COLO668 (cell line): Measurements from ENCODE around the gene FHIT.
A peak's percentile ranks its signal among the peaks of the same experiment; 100 is the strongest.

Experiments used
- DNase-seq: peaks from one replicate; lab custom pipeline; 2025; ENCODE audit not compliant: unreplicated experiment; lab: John Stamatoyannopoulos, UW

Gene FHIT

DNA sequence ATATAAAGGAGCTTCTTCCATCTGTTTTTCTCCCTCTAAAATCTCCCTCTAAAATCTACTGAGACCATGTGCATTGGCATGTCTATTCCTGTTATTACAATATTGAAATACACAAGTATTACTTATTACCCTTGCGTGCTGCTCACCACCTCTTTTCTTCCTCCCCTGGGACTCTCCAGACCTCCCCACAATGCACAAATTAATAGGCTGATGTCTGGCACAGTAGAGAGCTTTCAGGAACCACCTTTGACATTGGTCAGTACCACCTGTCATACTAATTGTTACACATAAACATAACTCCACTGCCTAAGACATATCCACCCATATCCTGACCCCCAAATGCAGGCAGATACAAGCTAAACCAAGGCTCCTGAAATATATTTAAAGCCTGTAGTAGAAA, 722.6 kb downstream of the FHIT start:
- DNase-seq = no peak

DNA sequence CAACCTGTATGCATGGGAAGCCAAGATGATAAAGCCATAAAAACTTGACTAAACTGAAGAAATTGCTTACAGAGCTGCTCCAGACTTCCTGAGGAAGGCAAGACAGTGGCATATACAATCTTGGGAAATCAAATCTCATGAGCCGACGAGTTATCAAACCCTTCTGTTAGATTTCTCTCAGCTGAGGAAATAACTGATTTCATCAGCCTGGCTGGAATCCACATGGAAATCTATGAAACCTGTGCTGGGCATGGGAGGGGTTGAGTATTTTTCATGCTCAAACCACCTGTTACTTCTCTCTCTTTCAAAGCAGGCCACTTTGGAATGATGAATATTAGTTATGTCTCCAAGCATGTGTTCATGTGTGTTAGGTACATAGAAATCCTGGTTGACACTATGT, 727.7 kb downstream of the FHIT start:
- DNase-seq = no peak

DNA sequence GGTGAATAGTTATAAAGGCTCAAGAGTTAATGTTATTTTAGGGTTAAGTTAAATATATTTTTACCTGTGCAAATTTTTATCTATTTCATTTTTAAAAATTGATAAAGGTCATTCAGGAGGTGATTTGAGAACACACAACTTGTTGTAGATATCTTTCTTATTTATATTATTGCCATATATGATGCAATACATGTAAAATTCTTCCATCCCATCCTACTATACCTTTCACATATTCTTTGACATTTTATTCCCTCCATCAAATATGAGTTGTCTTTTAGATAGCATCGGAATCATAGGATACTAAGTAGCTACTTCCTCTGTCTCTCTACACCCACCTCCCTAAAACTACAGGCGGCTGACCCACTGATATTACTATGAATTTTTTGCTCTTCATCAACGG, 734.1 kb downstream of the FHIT start:
- no peak for DNase-seq

DNA sequence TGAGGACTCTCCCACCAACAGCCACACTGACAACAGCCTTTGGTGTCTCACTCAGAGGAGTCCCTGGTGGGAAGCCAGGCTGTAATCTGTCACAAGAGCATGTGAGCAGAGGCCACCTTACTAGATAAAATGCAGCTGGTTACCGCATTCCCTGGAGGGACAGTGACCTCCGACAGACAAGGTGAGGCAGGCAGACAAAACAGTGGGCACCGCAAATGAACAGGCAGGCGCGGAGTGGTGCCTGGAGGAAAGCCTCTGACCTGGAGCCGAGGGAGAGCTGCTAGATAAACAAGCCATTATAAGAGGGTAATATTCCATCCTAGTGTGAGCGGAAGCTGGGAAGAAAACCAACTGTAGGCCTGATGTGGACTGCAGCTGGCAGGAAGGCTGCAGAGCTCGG, 736.4 kb downstream of the FHIT start:
- DNase-seq = no peak

DNA sequence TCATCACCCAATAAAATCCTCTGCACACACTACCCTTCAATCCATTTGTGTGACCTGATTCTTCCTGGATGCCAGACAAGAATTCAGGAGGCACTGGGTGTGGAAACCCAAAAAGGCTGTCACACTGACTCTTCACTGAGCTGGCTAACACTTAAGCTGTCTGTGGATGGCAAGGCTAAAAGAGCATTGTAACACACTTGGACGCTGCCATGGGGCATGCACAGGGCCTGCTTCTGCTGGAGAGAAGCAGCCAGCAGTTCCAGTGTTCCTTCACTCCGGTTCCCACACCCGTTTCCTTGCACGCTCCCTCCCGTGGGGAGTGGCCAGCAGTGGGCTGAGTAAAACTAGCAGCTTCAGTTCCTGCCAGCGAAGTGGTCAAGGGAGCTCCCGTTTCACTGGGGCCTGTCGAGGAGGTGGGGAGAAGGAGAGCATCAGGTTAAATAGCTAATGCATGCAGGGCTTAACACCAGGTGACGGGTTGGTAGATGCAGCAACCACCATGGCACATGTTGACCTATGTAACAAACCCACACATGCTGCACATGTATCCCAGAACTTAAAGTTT, 737.1 kb downstream of the FHIT start:
- no peak for DNase-seq

DNA sequence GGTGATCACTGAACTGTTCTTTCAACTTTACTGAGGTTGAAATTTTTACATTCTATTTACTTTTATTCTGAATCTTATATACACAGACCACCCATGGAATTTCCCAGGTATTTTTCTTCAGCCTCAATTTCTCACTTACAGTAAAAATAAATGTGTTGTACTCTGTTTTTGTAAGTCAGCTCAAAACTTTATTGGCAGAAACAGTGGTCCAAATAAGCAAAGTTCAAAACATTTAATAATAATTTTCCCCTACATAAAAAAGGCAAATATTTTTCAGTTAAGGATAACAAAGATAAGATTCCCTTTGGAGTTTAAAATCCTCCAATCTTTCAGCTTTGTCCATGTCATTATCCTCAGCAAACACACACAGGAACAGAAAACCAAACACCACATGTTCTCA, 738.0 kb downstream of the FHIT start:
- no peak for DNase-seq

DNA sequence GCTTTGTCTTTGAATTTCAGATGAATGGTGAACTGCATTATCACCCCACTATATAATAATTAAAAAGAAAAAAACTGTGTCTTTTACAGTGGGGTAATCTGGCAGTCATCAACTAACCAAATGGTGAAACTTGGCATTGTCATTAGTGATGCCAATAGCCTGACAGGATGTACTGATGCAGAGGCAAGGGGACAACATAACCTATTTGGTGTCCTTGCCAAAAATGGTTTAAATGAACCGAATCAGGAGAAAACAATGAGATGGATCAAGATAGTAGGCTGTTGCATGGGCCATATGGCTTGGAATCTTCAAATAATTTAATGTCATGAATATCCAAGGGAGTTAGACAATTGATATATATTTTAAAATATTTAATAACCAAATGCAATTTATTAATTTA, 738.7 kb downstream of the FHIT start:
- DNase-seq = no peak

DNA sequence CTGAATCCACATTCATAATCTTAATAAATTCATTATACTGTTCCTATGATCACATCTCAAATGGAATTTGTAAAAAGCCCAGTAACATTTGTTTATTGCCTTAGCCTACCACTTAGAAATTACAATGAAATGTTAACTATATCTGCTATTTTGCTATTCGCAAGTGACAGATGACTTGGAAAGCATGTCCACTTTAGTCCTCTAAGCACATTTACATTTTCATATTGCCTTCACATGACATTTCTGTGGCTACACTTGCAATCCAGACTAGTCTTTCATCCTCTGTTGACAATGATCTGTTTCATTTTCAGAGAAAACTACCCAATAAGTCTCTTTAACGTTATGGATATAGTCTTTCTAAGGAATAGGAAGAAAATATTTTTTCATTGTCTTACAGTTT, 741.8 kb downstream of the FHIT start:
- no peak for DNase-seq

DNA sequence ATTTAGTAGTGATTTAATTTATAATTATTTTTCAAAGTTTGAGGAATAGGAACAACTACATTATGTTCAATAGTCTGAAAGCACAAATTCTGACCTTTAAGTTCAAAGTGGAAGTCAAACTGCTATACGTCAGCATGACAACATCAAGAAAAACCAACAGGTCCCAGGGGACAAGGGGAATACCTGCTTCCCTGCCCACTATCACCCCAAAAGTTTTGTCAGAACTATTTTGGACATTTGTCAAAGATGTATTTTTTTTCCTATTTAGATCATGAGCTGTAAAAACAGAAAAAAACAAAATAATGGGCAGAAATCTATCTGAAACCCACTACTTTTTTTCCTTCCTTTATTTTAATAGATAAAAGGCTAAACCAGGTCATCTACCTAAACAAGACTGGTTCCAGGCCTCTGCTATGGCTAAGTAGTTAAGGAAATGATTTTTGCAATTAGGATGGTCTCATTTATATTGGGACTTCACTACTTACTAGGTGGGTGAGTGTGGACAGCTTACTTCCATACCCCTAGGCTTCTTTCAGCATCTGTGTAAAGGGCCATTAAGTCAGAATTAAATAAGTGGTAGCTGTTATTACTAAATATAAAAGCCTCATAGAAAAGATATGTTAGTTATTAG, 746.3 kb downstream of the FHIT start:
- DNase-seq = no peak

DNA sequence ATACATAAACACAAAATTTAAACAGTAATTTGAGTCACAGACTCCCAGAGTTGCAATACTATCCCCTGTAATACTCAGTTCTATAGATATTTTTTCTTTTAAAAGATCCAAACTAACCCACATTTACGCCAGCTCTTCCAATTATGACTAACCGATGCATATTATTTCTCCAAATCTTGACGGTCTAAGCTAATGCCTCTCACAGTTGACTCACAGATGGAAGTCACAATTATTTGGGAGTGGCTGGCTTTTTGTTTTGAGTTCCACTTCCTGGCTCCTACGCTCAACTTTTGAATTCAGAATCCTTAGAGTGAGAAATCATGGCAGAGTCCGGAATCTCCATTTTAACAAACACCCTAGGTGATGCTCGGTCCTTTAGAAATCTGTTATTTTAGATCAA, 749.9 kb downstream of the FHIT start:
- no peak for DNase-seq

DNA sequence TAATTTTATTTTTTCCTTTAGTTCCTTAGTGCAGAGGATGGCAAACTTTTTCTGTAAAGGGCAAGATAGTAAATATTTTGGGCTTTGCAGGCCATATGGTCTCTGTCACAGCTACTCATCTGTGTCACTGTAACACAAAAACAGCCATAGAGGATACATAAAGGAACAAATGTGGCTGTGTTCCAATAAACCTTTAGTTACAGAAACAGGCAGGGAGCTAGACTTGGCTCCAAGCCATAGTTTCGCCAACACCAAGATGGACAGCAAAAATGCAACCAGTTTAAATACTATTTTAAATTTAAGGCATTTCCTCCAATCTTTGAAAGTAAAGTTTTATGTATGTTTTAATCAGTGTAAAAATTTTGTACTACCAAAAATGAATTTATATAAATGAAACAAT, 753.4 kb downstream of the FHIT start:
- DNase-seq = peak; percentile 30

DNA sequence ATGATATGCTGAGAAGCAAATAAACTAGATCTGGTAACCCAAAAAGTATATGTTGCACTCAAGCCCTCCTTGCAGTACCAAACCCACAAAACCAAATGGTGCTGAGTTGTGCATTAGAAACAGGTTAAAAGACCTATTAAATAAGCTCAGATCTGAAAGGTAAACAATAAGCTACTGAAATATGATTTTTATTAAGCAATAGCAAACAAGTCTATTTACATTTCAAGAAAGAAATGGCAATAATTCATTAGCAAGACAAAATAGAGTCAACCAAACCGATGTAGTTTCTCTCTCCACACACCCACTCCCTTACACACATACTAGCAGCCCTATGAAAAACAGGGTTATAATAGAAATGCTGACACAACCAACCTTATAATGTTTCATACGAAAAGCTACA, 760.3 kb downstream of the FHIT start:
- DNase-seq = no peak

DNA sequence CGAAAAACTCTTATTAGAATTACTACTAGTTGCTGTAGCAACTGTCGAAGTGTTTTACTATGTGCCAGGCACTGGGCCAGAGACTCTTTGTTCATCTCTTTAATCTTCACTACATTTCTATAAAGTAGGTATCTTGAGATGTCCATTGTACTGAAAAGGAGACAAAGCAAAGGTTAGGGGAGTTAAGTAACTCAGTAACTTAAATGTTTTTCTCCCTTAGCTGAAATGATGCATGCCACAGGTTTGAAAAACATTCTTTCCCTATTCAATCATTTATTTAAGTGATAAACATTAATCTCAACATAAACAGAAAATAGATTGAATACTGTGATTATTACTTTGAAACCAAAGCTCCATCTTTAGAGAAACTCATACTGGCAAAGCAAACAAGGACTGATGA, 776.2 kb downstream of the FHIT start:
- DNase-seq = no peak

DNA sequence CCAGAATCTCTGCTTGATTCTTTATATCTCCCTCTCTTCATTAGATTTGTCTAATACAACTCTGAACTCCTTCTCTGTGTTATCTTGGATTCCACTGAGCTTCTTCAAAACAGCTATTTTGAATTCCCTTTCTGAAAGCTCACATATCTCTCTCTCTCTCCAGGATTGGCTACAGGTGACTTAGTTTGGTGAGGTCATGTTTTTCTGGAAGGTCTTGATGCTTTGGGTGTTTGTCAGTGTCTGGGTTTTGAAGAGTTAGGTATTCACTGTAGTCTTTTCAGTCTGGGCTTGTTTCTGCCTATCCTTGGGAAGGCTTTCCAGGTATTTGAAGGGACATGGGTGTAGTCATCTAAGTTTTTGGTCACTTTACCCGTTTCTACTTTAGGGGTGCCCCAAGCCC, 781.8 kb downstream of the FHIT start:
- DNase-seq = no peak

DNA sequence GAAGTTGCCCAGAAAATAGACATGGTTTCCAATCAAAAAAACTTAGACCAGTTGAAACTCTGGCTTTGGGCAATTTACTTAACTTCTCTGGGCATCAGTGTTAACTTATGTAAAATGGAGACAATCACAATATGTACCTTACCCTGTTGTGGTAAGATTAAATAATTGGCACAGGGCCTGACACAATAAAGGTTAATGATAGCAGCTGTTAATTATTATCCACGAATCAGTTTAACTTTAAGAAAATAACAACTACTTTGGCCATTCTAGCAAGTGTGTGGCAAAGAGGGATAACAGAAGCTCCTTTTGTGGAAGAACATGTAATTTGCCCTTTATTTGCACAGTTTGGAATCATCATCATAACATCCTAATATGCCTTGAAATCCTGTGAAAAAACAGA, 787.6 kb downstream of the FHIT start:
- no peak for DNase-seq

DNA sequence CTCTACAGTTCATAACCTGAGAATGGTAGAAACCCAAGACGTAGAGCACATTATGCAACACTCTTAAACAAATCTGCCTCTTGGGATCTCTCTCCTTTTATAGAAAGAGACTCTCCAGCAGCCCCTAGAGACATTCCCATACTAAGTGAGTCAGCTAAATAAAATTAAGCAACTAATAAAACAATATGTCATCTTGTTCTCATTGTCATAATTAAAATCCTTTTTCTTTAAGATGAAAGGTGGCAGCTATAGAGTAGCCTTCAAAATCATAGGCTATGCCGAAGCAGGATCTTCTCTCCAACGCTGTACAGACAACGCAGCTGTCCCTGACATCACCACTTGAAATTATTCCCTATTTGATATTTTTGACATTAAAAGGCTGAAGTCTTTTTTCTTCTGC, 790.0 kb downstream of the FHIT start:
- no peak for DNase-seq

DNA sequence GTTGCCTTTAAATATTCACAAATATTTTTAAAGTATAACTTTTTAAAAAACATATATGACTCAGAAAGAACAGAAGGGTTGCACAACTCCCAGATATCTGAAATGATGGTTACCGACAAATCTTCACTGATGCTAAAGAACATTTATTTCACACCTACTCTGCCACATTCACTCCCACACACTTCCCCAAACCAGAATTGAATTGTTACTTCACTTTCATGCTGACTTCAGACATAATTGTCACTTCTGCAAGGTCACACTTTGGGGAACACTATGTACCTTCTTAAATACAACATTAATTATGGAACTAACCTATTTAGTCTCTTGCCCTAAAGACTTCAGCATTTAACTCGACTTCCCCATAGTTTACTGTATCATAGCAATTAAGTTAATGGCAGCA, 795.1 kb downstream of the FHIT start:
- DNase-seq = no peak

DNA sequence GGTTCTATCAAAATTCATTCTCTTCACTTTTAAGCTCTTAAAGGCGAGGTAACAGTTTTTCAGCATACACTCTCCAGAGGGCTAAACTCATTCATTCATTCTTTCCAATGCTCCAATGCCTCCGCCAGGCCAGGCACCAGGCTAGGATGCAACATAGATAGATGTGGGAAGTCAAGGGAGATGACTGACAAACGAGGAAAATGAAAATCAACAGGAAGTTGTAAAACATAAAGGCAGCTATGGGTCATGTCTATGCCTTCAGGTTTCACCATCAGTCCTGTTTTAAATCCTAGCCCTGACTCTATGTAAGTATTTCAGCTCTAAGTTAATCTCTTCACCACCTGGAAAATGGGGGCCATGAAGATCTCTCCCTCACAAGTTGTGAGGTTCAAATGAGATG, 797.9 kb downstream of the FHIT start:
- no peak for DNase-seq

DNA sequence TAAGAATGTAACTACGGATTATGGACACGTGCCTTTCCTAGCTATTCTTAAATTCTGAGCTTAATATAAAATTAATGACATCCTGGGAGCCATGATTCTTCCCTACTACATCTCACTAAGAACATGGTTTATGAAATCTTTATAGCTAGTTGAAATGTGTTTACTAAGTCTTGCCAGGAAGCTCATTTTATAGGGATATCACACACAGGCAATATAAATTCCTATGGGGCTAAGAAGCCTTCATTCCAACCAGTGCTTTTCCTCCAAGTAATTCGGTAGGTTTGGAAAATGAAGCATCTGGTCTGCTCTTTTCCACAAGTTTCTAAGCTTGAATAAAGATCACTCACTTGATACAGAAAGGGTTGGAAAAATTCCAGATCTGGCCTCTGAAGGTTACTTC, 802.6 kb downstream of the FHIT start:
- DNase-seq = no peak

DNA sequence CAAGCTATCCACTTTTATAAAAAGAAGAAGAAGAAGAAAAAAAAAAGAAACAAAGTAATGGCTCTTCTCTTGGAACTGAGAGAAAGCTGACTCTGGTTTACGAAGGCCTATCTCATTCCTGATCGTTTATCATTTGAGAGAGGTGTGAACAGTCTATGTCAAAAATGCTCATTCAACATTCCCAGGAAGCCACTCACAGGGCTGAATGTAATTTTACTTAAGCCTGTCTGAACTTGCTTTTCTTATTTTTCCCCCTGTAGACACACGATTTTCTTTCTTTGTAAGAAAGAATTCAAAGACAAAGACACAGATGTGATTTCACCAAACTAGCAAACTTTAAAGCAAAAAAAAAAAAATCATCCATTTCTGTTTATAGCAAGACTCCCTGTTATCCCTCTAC, 805.8 kb downstream of the FHIT start:
- DNase-seq = no peak

DNA sequence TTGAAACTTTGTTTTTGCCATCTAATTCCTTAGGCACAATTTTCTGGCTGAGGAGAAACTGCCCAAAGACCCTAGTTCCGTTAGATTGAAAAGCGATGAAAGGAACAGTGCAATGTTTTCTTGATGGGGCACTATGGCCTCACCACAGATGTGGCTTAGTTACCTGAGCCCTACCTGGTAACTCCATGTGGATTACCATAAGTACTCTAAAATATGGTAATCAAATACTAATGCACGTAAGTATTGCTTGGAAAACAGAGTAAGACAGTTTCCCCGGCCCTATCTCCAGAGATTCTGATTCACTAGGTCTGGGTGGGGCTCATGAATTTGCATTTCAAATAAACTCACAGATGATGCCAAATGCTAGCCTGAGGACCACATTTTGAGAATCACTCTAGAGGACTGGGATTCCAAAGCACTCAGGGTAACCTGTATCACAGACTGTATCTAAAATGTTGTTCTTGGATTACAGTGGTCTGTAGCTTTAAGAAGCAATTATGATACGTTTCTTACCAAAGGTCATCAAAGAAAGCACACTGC, 806.3 kb downstream of the FHIT start:
- no peak for DNase-seq

DNA sequence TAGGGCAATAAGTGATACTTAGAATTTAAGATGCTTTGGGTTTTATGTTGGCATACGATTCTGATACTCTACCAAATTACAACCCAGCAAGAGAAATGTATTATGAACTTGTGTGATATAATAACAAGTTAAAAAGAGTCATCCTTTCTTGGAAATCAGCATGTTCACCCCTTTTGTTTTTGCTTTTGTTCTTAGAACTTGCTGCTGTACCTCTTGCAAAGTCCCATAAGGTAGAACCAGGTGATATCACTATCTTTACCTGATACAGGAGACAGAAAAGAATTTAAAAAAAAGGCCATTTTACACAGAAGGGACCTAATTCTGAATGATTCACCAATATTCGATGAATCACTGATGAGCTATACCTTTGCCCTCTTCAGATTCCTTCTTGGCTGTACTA, 810.4 kb downstream of the FHIT start:
- no peak for DNase-seq

DNA sequence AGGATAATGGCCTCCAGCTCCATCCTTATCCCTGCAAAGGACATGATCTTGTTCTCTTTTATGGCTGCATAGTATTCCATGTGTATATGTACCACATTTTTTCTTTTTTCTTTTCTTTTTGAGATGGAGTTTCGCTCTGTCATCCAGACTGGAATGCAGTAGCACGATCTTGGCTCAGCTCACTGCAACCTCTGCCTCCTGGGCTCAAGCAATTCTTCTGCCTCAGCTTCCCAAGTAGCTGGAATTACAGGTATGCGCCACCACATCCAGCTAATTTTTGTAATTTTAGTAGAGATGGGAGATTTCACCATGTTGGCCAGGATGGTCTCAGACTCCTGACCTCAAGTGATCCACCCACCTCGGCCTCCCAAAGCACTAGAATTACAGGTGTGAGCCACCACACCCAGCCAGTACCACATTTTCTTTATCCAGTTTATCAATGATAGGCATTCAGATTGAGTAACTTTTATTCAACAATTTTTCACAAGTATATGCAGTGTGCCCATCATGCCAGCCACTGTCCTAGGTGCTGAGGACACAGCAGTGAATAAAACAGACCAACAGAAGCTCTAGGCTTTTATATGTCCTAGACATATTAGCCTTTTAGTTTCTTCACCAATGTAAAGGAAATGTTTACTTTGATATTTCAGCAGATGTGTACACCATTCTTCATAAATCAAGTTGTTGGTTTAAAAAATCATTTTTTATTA, 815.2 kb downstream of the FHIT start:
- no peak for DNase-seq
